IPS-NIHi11 (cell line): Measurements from ENCODE around the gene DENND1B.
A peak's percentile ranks its signal among the peaks of the same experiment; 100 is the strongest.
"Not testable (repeated sequence)": the region's sequence is repeated elsewhere in the genome, so short reads cannot be mapped to it uniquely, and the experiment has no call there.

Experiments
- DNase-seq: peaks from one replicate; pipeline ENCODE4 v3.0.0; 2012; ENCODE audit warnings: mixed read lengths, low spot score

The DENND1B gene

GRCh38 chr1:197553281-197553680, 222.0 kb downstream of the DENND1B start:
- DNase-seq: no peak

- DNase-seq: no peak
These were observed 228.3 kb downstream of the DENND1B start for GRCh38 chr1:197546989-197547388.

- no peak for DNase-seq
These were observed 230.7 kb downstream of the DENND1B start for GRCh38 chr1:197544553-197544952.

GRCh38 chr1:197544130-197544529, 231.2 kb downstream of the DENND1B start:
- DNase-seq: no peak

- no peak for DNase-seq
These were observed 233.9 kb downstream of the DENND1B start for GRCh38 chr1:197541411-197541810.

GRCh38 chr1:197526736-197527371, 248.4 kb downstream of the DENND1B start:
- DNase-seq: no peak

- peak; percentile 33 for DNase-seq
These were observed 254.1 kb downstream of the DENND1B start for GRCh38 chr1:197521118-197521739.

GRCh38 chr1:197519741-197520334, 255.4 kb downstream of the DENND1B start:
- peak; percentile 31 for DNase-seq

- DNase-seq: no peak
These were observed 259.9 kb downstream of the DENND1B start for GRCh38 chr1:197515421-197515820.

- DNase-seq: no peak
These were observed 264.4 kb downstream of the DENND1B start for GRCh38 chr1:197510691-197511378.

- no peak for DNase-seq
These were observed 278.6 kb downstream of the DENND1B start for GRCh38 chr1:197496722-197497121.

- DNase-seq: not testable (repeated sequence)
These were observed 283.8 kb downstream of the DENND1B start for GRCh38 chr1:197491505-197491904.

- DNase-seq: no peak
These were observed 288.3 kb downstream of the DENND1B start for GRCh38 chr1:197486946-197487345.

GRCh38 chr1:197485790-197486189, 289.5 kb downstream of the DENND1B start:
- no peak for DNase-seq

- DNase-seq: no peak
These were observed 294.2 kb downstream of the DENND1B start for GRCh38 chr1:197481101-197481500.

- DNase-seq: no peak
These were observed 294.8 kb downstream of the DENND1B start for GRCh38 chr1:197480446-197480845.

- DNase-seq: no peak
These were observed 303.1 kb downstream of the DENND1B start for GRCh38 chr1:197472141-197472540.

GRCh38 chr1:197471248-197471985, 303.9 kb downstream of the DENND1B start:
- DNase-seq: peak; percentile 42

GRCh38 chr1:197470330-197470729, 304.9 kb downstream of the DENND1B start:
- no peak for DNase-seq

- DNase-seq: no peak
These were observed 305.6 kb downstream of the DENND1B start for GRCh38 chr1:197469620-197470210.

- DNase-seq: no peak
These were observed 306.6 kb downstream of the DENND1B start for GRCh38 chr1:197468543-197469175.
